ENCODE measurements around the gene CHD1.

DNA sequence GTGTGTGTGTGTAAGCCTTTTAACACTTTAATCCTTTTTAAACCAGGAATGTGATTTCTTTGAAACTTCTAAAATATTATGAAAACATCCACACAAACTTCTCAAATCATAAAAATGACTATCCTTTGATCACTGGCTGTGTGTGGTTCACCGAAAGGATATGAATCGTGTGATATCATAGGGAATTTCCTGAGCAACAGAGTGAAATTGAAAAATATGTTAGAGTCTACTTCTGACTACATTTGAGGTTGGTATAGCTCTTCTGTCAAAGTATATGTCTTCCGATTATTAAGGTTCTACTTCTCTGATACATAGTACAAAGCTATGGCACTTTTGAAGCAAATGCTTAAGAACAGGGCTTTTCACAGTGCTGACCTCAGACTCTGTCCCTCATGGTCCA is 115.1 kb downstream of the CHD1 start:
- no peak for TF ChIP-seq POLR2A (IDR thresholded peaks at IDR 0.05)
- TF ChIP-seq, protein P1, sequence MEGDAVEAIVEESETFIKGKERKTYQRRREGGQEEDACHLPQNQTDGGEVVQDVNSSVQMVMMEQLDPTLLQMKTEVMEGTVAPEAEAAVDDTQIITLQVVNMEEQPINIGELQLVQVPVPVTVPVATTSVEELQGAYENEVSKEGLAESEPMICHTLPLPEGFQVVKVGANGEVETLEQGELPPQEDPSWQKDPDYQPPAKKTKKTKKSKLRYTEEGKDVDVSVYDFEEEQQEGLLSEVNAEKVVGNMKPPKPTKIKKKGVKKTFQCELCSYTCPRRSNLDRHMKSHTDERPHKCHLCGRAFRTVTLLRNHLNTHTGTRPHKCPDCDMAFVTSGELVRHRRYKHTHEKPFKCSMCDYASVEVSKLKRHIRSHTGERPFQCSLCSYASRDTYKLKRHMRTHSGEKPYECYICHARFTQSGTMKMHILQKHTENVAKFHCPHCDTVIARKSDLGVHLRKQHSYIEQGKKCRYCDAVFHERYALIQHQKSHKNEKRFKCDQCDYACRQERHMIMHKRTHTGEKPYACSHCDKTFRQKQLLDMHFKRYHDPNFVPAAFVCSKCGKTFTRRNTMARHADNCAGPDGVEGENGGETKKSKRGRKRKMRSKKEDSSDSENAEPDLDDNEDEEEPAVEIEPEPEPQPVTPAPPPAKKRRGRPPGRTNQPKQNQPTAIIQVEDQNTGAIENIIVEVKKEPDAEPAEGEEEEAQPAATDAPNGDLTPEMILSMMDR (IDR thresholded peaks at IDR 0.05 in 4 of 5, conservative IDR thresholded peaks at IDR 0.05 in 1 of 5), result no peak
